CD4-positive, alpha-beta T cell treated with Interleukin-17A for 4 hours (primary cell): Measurements from ENCODE around the gene HLA-DQA1.
"Not testable (repeated sequence)": the region's sequence is repeated elsewhere in the genome, so short reads cannot be mapped to it uniquely, and the experiment has no call there.

ENCODE experiments used
- DNase-seq: peaks from one replicate; pipeline ENCODE4 v3.0.0-alpha.2; 2020; ENCODE audit warnings: mixed read lengths

HLA-DQA1 gene

GRCh38 chr6:32637219-32637880 is at the start of gene HLA-DQA1:
HLA-DQA1 (plus strand) TSS chr6:32637406; CDS start chr6:32637459, 53 bp downstream.
- DNase-seq, result no peak

GRCh38 chr6:32588156-32588555 is 49.0 kb upstream of the HLA-DQA1 start:
- no peak for DNase-seq

DNA sequence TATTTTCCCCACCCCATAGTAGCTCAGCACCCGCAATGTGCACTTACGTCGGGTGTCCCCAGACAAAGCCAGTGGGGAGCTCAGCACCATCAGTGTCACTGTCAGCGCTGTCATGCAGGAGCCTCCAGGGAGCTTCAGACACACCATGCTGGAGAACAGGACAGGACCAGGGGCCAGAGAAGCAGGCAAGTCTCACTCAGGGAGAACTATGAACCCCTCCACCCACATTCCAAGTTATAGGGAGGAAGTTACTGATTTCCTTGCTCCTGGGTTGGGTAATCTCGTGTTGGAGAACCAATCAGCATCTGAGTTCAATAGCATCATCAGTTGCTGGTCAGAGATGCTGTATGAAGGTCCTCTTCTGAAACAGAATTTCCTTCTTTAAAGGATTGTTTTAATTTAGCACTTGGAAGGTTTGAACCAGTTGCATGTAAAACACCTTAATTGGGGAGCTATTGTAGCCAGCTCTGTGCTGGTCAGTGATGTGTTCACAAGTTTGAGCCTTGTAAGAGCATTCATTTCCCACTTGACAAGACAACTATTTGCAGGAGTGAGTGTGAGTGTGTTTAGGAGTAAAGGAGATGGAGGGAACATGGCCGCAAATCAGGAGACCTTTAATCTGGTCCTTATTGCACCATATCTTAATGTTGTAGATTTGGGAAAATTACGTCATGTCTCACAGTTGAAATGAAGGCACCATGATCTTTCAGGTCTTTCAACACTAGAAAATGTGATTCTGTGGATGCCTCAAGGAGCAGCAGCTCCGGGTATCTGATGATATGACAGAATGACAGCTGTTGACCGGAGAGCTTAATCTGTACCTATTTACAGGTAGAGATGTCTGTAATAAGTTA is 47.4 kb upstream of the HLA-DQA1 start, which contains the start of gene HLA-DRB1:
HLA-DRB1 (minus strand) TSS at position 253 of the 854 bp plus-strand sequence; CDS start at position 147, 106 bp downstream.
- no peak for DNase-seq

DNA sequence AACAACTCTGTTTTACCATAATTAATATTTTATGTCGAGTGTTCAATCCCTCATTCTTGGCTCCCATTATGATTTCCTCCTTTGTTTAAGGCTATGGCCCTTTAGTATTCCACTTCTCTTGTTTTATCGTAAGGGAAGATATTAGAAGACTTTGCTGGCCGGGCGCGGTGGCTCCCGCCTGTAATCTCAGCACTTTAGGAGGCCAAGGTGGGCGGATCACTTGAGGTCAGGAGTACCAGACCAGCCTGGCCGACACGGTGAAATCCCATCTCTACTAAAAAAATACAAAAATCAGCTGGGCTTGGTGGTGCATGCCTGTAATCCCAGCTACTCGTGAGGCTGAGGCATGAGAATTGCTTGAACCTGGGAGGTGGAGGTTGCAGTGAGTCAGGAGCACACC is 46.5 kb upstream of the HLA-DQA1 start:
- not testable (repeated sequence) for DNase-seq

DNA sequence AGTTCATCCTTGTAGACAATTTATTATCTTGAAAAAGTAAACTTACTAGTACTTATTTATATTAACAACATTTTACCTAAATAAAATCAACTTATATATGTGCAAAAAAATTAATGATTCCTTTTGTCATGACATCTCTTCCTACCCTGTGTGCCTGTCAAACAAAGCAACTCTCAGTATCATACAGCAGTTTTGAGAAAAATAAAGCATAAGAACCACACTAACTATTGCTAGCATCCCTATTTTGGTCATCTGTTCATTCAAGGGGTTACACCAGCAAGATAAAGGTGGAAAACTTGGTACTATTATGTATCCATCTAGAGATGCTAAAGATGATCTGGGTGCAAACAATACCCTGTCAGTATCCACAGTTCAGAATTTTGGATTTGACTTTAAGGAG is 40.2 kb upstream of the HLA-DQA1 start:
- DNase-seq, result no peak

DNA sequence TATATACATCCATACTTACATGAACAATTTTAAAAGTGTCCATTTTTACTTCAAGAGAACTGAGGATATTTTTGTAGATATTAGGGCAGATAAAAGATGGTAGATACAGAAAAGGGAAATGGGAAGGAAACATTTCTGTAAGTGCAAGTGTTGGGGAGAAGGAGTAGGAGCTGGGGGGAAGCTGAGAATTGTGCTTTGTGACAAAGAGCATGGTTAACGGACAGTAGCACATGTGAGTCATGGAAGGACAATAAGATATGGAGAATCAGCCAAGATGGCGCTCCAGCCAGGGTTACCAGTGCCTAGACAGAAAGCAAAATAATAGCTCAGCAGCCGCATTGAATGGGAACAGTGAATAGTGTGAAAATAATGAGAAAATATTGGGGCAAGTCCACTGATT is 34.8 kb upstream of the HLA-DQA1 start:
- DNase-seq, result no peak

DNA sequence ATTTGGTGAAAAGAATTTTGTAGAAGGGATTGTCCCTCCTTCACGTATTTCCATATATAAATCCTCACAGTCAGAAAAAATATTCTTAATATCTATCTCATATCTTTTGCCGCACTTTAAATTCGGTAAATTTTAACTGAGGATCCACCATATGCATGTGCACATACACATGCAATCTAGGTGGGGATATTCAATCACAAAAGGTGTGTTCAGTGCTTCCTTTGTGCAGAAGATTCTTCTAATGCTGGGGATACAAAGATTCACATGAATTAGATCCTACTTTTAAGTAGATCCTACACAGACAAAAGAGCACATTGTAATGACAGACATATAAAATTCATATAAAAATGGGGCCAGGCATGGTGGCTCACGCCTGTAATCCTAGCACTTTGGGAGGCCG is 34.0 kb upstream of the HLA-DQA1 start:
- DNase-seq, result no peak

GRCh38 chr6:32603888-32604287 is 33.3 kb upstream of the HLA-DQA1 start:
- DNase-seq, result no peak

- no peak for DNase-seq
These were observed 32.8 kb upstream of the HLA-DQA1 start for GRCh38 chr6:32604434-32604877.

DNA sequence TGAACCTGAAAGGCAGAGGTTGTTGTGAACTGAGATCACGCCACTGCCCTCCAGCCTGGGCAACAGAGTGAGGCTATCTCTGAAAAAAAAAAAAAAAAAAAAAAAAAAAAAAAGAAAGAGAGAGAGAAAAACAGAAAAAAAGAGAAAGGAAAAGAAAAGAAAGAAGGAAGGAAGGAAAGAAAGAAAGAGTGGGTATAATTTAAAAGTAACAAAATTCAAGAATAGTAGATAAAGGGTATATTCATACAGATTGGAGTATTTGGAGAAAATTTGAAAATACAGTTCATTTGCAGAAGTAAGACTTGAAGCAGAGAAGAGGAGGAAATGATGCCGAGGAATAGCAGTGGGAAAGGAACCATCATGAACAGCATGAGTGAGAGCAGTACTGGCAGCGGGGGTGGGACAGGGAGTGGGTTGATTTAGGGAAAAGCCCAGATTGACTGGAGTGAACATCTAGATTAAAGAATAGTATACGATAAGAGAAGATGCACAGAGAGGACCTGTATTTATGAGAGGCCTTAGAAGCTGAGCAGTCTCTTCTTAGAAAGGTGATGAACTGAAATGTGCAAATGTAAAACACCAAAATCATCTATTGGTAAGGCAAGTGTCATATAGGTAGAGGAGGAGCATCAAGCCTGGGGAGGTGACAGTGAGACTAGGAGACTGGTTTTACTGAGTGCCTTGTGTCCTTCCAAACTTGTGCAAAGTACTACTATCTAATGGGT is 29.8 kb upstream of the HLA-DQA1 start:
- no peak for DNase-seq

DNA sequence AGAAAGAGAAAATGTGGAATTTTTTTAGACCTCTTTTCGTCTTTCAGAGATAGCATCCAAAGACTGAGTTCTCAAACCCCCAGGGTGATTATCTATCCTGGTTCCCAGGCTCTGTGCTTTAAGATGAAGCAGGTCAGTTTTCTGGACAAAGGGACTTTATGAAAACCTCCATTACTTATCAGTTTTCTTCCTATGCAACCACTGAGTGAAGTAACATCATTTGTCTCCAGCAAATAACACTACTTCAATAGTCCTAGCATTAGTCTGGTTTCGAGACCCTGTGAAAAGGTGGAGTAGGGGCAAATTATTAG is 29.3 kb upstream of the HLA-DQA1 start:
- DNase-seq, result no peak

GRCh38 chr6:32608362-32608761 is 28.8 kb upstream of the HLA-DQA1 start:
- no peak for DNase-seq

DNA sequence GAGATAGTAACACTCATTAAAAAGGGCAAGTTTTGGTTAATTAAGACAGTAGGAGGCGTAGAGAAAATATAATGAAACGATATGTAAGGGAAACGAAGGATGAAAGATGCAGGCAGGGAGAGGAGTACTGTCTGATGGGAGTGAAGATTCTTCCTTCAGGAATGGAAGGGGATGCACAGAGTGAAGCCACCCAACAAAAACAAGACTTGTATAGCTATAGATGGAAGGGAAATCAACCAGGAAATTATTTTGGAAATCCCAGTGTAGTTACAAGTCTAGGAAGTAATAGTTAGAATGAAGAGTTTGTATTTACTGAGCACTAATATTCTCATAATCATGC is 27.8 kb upstream of the HLA-DQA1 start:
- DNase-seq, result no peak

GRCh38 chr6:32609731-32610640 is 27.2 kb upstream of the HLA-DQA1 start:
- DNase-seq, result peak; percentile 74

- DNase-seq, result no peak
These were observed 26.4 kb upstream of the HLA-DQA1 start for GRCh38 chr6:32610682-32611296.

DNA sequence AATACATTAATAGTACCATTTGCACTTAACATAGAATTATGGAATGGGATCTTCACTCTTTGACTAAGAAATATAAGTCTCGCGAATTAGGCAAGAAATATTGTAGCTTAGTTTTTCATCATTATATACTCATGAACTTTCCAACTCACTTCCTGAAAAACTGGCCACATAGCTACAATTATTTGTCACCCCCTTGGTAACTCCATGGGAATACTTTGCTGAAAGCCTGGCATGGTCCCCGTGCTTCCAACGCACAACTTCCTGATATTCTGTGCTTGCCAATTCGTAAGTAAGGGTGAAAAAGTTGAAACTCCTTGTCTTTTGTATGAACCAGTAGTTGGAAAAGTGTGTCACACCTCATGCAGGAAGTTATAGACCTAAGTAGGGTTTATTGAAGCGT is 23.7 kb upstream of the HLA-DQA1 start:
- no peak for DNase-seq

DNA sequence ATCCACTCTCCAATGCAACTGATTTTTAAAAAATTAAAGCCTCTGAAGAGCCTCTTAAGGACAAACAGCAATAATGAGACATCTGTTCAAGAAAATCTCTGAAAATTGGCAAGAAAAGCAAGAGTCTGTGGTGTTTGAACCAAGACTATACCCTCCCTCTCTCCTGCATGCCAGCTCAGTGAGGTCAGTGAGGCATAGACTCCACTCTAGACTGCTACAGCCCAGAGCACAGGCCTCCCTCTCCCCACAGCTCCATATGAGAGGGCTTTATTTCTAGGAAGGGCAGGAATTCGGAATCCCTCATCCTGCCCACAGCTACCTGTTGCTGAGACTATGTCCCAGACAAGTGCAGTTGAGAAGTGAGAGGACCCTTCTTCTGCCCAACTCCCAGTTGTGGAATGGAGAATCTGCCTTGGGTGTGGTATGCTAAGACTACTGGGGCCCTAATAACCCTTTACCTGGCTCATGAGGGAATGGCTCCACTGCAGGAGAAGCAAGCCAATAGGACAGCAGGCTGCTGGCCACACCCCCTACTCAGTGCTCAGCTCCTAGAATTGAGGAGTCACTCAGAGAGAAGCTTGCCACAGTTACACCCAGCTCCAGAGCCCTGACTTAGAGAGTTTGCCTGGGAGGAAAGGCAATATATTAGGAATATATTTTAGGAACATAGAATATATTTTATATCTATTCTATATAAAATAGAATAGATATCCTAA is 22.7 kb upstream of the HLA-DQA1 start:
- DNase-seq, result no peak

DNA sequence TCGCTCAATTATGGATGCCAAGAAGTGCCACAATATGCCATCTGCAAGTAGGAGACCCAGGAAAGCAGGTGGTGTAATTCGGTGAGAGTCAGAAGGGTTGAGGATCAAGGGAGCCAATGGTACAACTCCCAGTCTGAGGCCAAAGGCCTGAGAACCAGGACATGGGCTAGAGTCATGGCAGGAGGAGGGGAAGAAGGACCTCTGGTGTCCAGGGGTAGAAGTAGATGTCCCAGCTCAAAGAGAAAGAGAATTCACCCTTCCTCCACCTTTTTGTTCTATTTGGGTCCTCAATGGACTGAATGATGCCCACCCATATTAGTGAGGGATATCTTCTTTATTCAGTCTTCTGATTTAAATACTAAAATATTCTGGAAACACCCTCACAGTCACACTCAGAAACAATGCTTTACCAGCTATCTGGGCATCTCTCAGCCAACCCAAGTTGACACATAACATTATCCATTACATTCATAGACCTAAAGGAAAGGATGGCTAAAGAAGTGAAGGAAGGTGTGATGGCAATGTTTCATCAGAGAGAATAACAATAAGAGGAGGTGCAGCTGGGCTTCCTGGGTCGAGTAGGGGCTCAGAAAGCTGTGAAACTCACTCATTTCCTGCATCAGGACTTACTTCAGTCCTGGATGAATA is 21.2 kb upstream of the HLA-DQA1 start:
- DNase-seq, result no peak

GRCh38 chr6:32617751-32618150 is 19.5 kb upstream of the HLA-DQA1 start:
- DNase-seq, result no peak

DNA sequence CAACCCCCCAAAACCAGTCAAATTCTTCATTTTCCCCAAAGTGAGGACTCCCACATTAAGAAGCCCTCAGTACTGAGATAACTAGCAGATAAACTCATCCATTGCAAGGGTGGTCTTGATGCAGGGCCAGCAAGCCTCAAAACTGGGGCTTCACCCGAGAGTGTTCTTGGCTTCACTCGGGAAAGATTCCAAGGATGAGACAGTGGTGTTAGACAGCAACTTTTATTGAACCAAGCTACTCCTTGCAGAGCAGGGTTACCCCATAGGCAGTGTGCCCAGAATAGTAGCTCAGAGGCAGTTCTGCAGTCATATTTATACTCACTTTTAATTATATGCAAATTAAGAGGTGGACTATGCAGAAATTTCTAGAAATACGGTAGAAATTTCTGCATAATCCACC is 15.8 kb upstream of the HLA-DQA1 start:
- no peak for DNase-seq
